Kidney (tissue), 14 donors: Measurements from ENCODE around the gene RAB4A. TPM values are rescaled to one million over a fixed set of nuclear protein-coding genes. Genes with fewer than 3 reads are reported as not detected.

ENCODE experiments used
- DNase-seq, 5 donors: peaks; one replicate each; pipeline ENCODE4 v3.0.0-alpha.2; 2013 to 2020
- FAIRE-seq: peaks from 2 replicates; lab custom pipeline; 2012; peaks lifted over from hg19 to GRCh38; lab: Jason Lieb, UNC
- H3K27ac ChIP-seq, 2 donors: one replicate each; pipeline ENCODE4 v1.7.0; 2013; ENCODE audit warnings: low read depth in 2 of 2, low read length in 2 of 2, inconsistent platforms in 1 of 2
- H3K27me3 ChIP-seq: one replicate; pipeline ENCODE4 v1.7.1; 2013; ENCODE audit warnings: low read length, inconsistent platforms; ENCODE audit not compliant: control insufficient read depth, insufficient read depth
- H3K36me3 ChIP-seq, 3 donors: one replicate each; pipeline versions ENCODE4 v1.7.0 to v1.7.1; 2013; ENCODE audit warnings: low read length in 3 of 3, control low read depth in 1 of 3, inconsistent platforms in 1 of 3; ENCODE audit not compliant: insufficient read depth in 3 of 3, control insufficient read depth in 2 of 3
- H3K4me1 ChIP-seq, 3 donors: one replicate each; pipeline versions ENCODE4 v1.7.0 to v1.7.1; 2013; ENCODE audit warnings: low read length in 3 of 3, inconsistent platforms in 1 of 3, low read depth in 1 of 3; ENCODE audit not compliant: control insufficient read depth in 2 of 3, insufficient read depth in 2 of 3
- H3K4me3 ChIP-seq, 3 donors: one replicate each; pipeline versions ENCODE4 v1.7.0 to v1.8.1; 2013; ENCODE audit warnings: low read length in 3 of 3, control low read depth in 1 of 3, inconsistent platforms in 1 of 3
- H3K9ac ChIP-seq, 3 donors: one replicate each; pipeline versions ENCODE4 v1.7.0 to v1.7.1; 2013; ENCODE audit warnings: low read length in 3 of 3, control low read depth in 1 of 3, inconsistent platforms in 1 of 3
- H3K9me3 ChIP-seq, 3 donors: one replicate each; pipeline versions ENCODE4 v1.7.0 to v1.7.1; 2013; ENCODE audit warnings: low read length in 3 of 3, control low read depth in 1 of 3, inconsistent platforms in 1 of 3; ENCODE audit not compliant: control insufficient read depth in 2 of 3, insufficient read depth in 1 of 3
- intact Hi-C: fragments of 100-400 bp; cut with DNase I; formaldehyde crosslinking; loops from one replicate; pipeline ENCODE4 v1.11.1; 2022
- polyA plus RNA-seq: library from polyadenylated mRNA; stranded (reverse); fragments of 350-450 nt; fragmentation: Illumina TruSeq; extraction: RNeasy Lipid Tissue Mini Kit (QIAGEN cat#74804); gene quantifications from one replicate; pipeline ENCODE4 v1.2.3, GENCODE V29; 2014; ENCODE audit warnings: low read depth, low replicate concordance; ENCODE audit not compliant: insufficient read depth
- total RNA-seq: library from RNA; stranded (reverse); fragmentation: NEBNext Ultra II Directional; extraction: Animal tissue kit (Norgen Biotek cat#: 25700); gene quantifications from one replicate; pipeline ENCODE4 v1.2.1, GENCODE V29; 2021
- TF ChIP-seq, protein P1 (sequence below): IDR thresholded peaks from 3 replicates; pipeline ENCODE4 v1.5.1; 2012; ENCODE audit warnings: mild to moderate bottlenecking, moderate library complexity, borderline replicate concordance; ENCODE audit not compliant: insufficient read depth; ENCODE audit errors: extremely low read depth
- donor health status: control.
- donor health status: control.
- donor health status: control.
- donor health status: control.
- donor health status: control.
- donor health status: DM: yes; HTN: yes; CAD: no.
- donor health status: Normal renal cell carcinoma (clear cell type).

RAB4A gene
- total and polyA plus RNA-seq, 2 donors from 2014 or later, result 38.3 to 56.0 TPM

DNA sequence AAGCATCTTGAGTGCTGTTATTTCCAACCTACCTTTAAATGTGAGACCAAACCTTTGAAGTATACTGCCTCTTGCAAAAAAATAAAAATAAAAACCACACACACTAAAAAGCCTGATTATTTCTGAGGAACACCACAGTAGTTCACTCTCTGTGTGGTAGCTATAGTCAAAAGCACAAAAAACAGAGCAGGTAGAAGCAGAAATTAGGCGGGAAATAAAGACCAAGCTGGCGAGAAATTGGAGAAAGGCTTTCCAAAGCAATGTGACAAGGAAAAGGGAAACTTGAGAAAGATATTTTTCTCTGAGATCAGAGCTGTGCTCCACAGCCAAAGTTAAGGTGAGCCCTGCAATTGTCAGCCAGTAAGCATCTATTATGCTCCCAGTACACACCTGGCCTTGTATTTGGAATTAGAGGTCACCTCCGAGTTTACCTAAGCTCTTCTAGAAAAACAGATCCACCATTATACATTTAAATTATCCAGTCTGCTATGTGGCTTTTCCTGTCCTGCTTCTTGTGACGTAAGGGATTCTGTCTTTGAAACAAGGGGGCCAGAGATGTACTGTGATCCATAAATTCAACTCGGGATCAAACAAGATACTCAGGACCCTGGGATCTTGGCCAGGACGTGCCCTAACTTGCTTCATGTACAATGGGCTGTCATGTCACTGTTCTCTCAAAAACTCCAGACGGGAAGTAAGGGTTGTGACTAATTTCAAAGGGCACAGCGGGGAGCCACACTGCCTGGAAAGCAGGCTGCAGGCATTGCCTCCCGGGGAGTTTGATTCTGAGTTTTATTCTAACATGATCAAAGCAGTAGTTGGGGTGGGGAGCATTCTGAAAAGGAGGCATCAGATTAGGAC lies 39.8 kb upstream of the RAB4A start:
- intact Hi-C loops, result no loop called here
- no peaks in the 10 kb centered on the region for H3K9me3 ChIP-seq
- no peak for FAIRE-seq
- DNase-seq, result peak in 2 of 5 donors; percentile 39 to 43
- no peaks in the 10 kb centered on the region for H3K27me3 ChIP-seq
- TF ChIP-seq, protein P1, sequence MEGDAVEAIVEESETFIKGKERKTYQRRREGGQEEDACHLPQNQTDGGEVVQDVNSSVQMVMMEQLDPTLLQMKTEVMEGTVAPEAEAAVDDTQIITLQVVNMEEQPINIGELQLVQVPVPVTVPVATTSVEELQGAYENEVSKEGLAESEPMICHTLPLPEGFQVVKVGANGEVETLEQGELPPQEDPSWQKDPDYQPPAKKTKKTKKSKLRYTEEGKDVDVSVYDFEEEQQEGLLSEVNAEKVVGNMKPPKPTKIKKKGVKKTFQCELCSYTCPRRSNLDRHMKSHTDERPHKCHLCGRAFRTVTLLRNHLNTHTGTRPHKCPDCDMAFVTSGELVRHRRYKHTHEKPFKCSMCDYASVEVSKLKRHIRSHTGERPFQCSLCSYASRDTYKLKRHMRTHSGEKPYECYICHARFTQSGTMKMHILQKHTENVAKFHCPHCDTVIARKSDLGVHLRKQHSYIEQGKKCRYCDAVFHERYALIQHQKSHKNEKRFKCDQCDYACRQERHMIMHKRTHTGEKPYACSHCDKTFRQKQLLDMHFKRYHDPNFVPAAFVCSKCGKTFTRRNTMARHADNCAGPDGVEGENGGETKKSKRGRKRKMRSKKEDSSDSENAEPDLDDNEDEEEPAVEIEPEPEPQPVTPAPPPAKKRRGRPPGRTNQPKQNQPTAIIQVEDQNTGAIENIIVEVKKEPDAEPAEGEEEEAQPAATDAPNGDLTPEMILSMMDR, result no peak
- no peak overlapping the region for H3K27ac ChIP-seq
- peaks cover 4 to 14% (median 13%) of the 10 kb centered on the region in 3 donors for H3K4me1 ChIP-seq
- no peak overlapping the region for H3K4me3 ChIP-seq
- H3K36me3 ChIP-seq, result no peaks in the 10 kb centered on the region
- no peak overlapping the region for H3K9ac ChIP-seq

DNA sequence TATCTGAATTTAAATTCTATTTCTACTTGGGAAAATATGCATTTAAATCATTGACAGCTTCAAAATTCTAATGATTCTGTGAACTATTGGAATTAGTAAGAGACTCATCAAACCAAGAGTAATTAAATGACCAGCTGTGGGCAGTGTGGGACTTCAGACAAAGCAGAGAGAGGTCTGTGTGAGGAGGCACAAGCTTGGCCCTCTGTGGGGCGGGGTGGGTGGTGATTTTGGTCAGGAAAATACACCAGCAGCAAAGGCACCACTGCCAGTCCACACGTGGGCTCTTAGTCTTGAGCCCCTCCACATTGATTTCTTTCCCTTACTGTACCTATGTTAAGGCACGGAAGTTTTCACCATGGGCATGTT lies 39.2 kb upstream of the RAB4A start:
- Histone ChIP-seq H3K4me1 (peaks cover 4 to 14% (median 13%) of the 10 kb centered on the region in 3 donors), H3K27me3 (no peaks in the 10 kb centered on the region), H3K4me3 (no peak overlapping the region), H3K27ac (no peak overlapping the region), H3K36me3 (no peaks in the 10 kb centered on the region), H3K9ac (no peak overlapping the region), H3K9me3 (no peaks in the 10 kb centered on the region)
- intact Hi-C loops, result no loop called here
- TF ChIP-seq, protein P1, result no peak
- DNase-seq (no peak), FAIRE-seq (no peak)

DNA sequence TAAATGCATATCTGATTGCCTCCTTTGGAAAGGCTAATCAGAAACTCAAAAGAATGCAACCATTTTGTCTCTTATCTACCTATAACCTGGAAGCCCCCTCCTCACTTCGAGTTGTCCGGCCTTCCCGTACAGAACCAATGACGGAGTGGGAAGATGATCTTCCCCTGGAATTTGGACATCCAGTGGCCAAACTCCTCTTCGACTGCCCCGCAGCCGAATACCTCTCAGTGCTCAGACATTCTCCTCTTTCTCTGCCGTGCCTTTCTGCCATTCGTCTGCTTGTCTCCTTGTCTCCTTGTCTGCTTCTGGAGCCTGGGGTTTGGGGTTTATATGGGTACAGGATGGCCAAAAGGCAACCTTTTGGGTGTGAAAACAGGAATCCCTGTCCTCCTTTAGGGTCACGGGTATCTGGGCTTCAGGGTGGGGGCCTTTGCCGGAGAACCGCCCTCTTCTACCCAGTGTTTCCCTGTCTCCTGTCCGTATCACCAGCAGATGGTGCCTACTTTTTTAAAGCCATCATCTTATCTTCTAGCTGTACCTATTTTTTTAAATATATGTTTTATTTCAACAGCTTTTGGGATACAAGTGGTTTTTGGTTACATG lies 35.9 kb upstream of the RAB4A start:
- intact Hi-C loops, result no loop called here
- H3K27ac ChIP-seq, result no peak overlapping the region

More for the DNA sequence above, 35.9 kb upstream of the RAB4A start:
- Histone ChIP-seq H3K4me1 (peaks cover under 1 to 4% (median 3%) of the 10 kb centered on the region in 3 donors), H3K9me3 (no peaks in the 10 kb centered on the region), H3K4me3 (no peak overlapping the region), H3K27me3 (no peaks in the 10 kb centered on the region), H3K9ac (no peak overlapping the region), H3K36me3 (no peaks in the 10 kb centered on the region)
- no peak for FAIRE-seq
- TF ChIP-seq, protein P1, result no peak
- no peak for DNase-seq
